HG03521 (cell line): ENCODE data around the gene TBC1D22A.

Experiments used
- ATAC-seq: cut with Tn5 transposase; IDR thresholded peaks from one replicate; pipeline ENCODE4 v1.9.1; 2021; ENCODE audit warnings: mild to moderate bottlenecking, moderate library complexity; ENCODE audit not compliant: unreplicated experiment

TBC1D22A gene

GRCh38 chr22:46752286-46752987 is 10.0 kb upstream of the TBC1D22A start:
- no peak for ATAC-seq

GRCh38 chr22:46752988-46753310 is 9.5 kb upstream of the TBC1D22A start:
- ATAC-seq = no peak

- ATAC-seq = no peak
Measured at GRCh38 chr22:46753360-46753759, 9.1 kb upstream of the TBC1D22A start.

GRCh38 chr22:46753761-46754109 is 8.7 kb upstream of the TBC1D22A start:
- ATAC-seq = no peak

GRCh38 chr22:46754110-46754799 is 8.2 kb upstream of the TBC1D22A start:
- no peak for ATAC-seq

- ATAC-seq = no peak
Measured at GRCh38 chr22:46754826-46755225, 7.6 kb upstream of the TBC1D22A start.

GRCh38 chr22:46755525-46755924 is 6.9 kb upstream of the TBC1D22A start:
- ATAC-seq = no peak

- no peak for ATAC-seq
Measured at GRCh38 chr22:46756097-46756496, 6.4 kb upstream of the TBC1D22A start.

DNA sequence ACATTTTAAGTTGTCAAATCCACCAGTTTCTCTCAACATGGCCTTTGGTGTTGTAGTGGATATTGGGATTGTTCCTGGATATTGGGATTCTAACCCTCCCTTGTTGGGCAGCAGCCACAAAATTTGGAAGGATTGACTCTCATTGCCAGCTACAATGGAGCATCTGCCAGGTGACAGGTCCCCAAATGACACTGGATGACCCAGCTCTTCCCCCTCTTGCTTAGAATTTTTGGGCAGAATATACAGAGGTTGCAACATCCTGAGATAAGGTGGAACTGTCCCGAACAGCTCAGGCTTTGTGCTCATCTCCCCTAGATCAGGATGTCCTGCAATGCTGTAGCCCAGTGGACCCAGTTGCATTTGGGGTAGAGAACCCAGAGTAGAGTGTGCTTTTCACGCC is 5.3 kb upstream of the TBC1D22A start:
- ATAC-seq = no peak

- no peak for ATAC-seq
Measured at GRCh38 chr22:46758121-46758520, 4.3 kb upstream of the TBC1D22A start.

GRCh38 chr22:46758867-46759290 is 3.6 kb upstream of the TBC1D22A start:
- ATAC-seq = no peak

- ATAC-seq = no peak
Measured at GRCh38 chr22:46761017-46761416, 1.4 kb upstream of the TBC1D22A start.

- ATAC-seq = no peak
Measured at GRCh38 chr22:46761539-46762237, 762 bp upstream of the TBC1D22A start.

GRCh38 chr22:46763051-46763705 is 728 bp downstream of the TBC1D22A start:
- peak; percentile 51 for ATAC-seq

- ATAC-seq = no peak
Measured at GRCh38 chr22:46764140-46764680, 1.8 kb downstream of the TBC1D22A start.

DNA sequence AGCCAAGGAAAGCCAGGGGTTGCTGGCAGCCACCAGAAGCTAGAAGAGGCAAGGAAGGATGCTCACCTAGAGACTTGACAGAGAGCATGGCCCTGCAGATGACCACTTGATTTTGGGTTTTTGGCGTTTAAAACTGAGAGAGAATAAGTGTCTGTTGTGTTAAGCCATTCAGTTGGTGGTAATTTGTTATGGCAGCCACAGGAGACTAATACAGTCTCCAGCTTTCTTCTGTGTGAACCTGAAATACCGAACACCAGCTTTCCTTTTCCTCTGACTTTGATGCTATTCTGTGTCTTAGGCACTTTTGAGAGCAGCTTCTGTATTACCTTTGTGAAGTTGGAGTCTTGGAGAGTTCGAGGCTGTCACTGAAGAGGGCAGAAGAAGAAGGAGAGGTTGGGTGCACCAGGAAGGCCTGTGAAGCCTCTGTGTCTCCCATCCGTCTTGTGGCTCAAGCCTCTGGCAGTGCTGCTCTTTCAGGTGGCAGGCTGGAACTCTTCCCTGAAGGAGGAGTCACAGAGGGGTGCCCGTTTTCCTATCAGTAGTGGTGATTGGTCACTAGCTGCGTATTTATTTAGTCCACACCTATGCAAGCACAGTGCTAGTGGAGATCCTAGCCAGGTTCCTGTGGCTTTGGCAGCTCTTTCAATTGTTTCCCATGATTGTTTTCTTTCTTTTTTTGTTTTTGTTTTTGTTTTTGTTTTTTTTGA is 2.5 kb downstream of the TBC1D22A start:
- ATAC-seq = no peak

- no peak for ATAC-seq
Measured at GRCh38 chr22:46766611-46767010, 4.2 kb downstream of the TBC1D22A start.

- ATAC-seq = no peak
Measured at GRCh38 chr22:46767249-46767985, 5.0 kb downstream of the TBC1D22A start.

DNA sequence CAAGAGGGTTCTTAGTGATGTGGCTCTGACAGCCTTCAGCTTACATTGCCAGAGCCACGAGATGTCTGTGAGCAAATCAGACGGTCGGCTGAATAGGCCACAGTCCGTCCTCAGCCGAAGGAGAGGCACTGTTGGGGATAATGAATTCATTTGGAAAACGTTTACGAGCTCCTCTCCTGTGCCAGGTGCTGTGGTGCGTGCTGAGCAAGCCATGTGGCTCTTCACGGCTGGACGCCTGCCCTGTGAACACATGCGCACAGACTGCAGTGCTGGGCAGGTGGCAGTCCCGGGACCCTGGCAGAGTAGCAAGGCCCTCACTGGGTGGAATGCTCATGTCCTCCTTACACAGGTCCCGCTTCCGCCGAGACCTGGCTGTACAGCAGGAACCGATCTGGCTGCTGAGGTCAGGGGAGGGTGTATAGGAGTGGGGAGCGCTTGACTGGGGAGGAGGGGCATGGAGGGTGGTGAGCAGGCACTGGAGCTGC is 6.8 kb downstream of the TBC1D22A start:
- ATAC-seq = no peak

- ATAC-seq = no peak
Measured at GRCh38 chr22:46769706-46770105, 7.3 kb downstream of the TBC1D22A start.
